ENCODE measurements around the gene CFAP74.
"Not testable (repeated sequence)": the region's sequence is repeated elsewhere in the genome, so short reads cannot be mapped to it uniquely, and the experiment has no call there.

CFAP74 gene

GRCh38 chr1:1893291-1893985 lies 110.1 kb downstream of the CFAP74 start:
- no peak for DNase-seq

- DNase-seq: no peak
Measured at GRCh38 chr1:1892763-1893120, 110.8 kb downstream of the CFAP74 start.

- no peak for DNase-seq
Measured at GRCh38 chr1:1892079-1892762, 111.4 kb downstream of the CFAP74 start.

DNA sequence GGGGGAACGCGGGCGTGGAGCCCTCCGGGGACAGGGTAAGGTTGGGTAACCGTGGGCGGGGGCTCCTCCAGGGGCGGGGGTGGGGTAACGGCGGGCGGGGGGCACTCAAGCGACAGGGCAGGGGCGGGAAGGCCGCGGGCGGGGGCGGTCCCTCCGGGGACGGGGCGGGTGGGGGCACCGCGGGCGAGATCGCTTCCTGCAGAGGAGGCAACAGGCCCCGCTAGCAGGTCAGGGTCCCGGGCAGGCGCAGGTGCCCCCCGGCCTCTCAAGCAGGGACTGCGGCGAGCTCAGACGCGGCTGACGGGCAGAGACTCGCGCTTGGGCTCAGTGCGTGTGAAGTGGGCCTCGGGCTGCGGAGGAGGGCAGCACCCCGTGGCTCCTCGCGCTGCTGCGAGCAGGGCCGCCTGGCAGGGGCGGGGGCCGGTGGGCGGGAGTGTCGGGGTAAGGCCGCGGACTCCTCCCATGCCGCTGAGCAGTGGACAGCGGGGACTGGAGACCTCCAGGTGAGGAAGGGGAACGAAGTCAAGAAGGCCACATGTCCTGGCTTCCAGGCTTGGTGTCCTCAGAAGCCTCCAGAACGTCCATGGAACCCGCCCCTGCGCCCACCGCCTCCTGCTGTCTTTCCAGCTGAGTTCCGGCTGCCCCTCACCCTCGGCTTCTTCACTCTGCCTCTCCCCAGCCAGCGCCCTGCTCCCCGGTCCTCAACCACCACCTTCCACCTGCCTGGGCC lies 112.1 kb downstream of the CFAP74 start:
- peak; percentile 45 for DNase-seq

- DNase-seq: peak; percentile 82
Measured at GRCh38 chr1:1890506-1891348, 112.9 kb downstream of the CFAP74 start, which contains the start of gene GNB1. Gene GNB1, minus strand, starts transcription at chr1:1891087. Its CDS starts 65,634 bp downstream, at chr1:1825453.

DNA sequence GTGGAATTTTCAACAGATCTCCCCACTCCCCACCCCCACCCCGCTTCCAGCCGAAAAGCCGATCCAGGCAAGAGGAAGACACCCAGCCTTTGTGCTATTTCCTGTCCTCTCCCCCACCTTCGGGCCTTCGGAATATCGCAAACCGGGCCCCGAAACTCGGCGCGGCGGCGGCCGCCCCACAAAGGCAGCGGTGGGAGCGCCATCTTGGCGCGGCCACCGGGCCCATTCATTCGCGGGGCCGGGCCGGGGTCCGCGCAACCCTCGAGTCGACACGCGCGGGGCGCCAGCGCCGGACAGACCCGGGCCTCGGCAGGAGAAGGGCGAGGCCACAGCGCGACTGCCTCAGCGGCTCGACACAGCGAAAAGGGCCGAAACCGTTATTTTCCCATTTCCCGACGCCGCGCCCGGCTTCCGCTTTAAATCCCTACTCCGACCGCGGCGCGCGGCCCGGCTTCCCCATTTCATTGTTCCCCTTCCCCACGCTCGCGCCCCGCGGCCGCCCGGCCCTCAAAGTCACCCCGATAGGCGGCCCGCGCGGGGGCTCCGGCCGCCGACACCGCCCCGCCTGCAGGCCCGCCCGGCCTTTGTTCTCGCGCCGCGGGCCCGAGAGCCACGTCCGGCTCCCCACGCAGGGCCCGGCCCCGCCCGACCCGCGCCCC lies 113.6 kb downstream of the CFAP74 start:
- no peak for DNase-seq

DNA sequence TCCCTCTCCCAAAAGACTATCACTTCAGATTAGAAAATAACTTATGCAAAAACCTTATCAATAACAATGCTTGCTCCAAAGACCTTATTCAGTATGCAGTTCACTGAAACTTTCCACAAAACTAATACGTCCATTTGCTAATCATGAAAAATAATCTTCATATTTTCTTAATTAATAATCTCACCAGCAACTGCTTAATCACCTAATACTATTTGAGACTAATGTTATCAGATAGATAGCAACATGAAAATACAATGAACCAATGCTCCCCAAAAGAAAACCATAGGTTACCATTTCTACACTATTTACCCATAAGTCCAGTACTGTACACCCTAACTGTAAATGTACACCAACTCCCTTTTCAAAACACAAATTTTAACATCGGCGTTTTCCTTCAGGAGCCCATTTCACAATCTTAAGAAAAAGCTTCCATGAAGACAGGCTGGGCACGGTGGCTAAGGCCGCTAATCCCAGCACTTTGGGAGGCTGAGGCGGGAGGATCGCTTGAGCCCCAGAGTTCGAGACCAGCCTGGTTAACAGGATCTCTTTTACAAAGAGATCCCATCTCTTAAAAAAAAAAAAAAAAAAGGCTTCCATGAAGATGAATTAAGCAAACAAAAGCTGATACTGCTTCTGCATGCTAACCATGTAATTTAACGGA lies 114.4 kb downstream of the CFAP74 start:
- DNase-seq: no peak

- not testable (repeated sequence) for DNase-seq
Measured at GRCh38 chr1:1883890-1884289, 119.7 kb downstream of the CFAP74 start.

DNA sequence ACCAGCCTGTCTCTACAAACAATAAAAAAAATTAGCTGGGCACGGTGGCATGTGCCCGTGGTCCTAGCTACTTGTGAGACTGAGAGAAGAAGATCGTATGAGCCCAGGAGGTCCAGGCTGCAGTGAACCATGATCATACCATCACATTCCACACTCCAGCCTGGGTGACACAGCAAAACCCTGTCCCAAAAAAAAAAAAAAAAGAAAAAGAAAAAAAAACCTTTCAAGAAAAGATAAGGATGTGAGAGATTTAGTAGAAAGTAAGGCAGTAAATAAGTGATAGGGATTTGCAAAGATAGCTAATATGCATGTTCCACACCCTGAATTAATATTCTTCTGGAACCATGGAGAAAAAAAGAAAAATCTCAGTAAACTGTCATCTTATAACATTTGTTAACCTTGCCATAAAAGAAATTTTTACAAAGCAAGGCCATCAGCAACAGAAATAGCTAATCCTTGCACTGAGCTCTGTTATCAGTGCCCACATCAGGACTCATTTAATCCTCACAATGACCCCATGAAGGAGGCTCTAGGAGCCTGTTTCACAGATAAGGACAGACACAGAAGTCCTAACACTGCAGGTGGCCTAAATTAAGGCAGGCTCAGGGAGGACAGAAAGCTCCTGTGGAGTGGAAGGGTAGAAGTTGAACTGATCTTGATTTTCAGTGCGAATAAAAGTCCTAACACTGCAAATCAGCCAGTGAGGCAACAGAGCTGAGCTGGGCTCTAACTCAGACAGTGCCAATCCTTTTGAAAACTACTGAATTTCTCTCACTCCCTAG lies 120.3 kb downstream of the CFAP74 start:
- DNase-seq: no peak

DNA sequence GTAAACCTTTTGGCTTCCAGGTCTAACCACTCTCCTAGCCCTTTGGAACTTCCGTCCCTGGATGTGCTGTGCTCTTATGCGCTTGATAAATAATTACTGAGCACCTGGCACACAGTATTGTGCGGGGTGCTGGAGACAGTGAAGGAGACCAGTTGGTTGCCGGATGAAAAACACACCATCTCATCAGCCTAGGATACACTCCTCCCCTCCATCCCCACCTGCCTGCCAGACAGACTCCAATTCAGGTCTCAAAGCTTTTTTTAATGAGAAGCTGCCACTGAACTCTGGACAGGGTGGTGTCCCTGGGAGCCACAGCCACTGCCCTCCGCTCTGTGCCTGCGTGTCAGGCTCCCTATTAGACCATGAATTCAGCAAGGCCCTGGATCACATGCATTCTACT lies 121.9 kb downstream of the CFAP74 start:
- DNase-seq: no peak

DNA sequence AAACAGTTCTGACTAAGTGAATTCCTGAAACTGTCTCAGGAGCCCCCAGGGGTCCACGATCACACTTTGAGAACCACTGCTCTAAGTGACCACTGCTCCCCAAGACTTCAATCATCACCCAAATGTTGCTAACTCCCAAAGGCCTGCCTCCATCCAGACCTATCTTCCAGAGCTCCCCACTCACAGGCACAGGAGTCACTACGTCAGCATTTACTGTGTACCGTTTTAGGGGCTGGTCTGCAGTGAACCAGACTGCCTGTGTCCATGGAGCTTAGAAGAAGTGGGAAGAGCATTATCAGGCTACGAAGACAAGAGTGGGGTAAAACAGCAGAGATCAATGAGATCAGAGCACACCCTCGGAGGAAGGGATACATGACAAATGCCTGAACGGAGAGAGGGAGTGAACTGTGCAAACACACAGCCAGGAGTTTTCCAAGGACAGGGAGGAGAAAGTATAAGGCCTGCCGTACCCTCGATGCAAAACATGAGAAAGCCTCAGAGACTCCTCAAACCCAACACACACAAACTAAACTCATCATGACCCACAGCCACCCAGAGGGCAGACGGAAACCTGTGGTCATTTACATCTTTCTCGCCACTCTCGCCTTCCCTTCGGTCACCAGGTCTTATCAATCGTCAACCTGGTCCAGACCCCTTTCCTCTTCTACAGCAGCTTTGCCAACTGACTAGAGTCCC lies 122.8 kb downstream of the CFAP74 start:
- no peak for DNase-seq

GRCh38 chr1:1879942-1880341 lies 123.6 kb downstream of the CFAP74 start:
- no peak for DNase-seq

DNA sequence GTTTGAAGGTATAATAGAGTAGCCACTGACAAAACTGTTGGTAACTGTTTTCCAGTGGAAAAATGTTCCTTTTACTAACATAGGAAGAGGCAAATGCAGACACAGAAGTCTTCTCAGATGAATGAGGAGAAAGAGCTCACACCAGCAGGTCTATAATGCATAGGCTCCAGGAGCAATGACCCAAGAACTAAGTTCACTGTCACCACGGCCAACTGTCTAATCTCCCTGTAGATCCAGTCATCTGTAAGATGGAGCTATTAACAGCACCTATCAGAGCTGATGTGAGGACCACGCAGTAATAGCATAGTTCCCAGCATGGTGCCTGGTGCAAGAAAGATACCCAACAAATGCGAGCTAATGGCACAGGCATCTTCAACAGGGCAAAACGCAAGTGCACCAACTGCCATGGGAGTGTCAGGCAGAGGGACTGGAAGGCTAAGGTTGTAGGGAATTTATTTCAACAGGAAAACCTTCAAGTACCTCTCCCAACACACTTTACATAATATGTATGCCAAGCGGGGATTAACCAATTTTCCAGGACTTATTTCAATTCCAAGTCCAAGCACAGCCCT lies 125.6 kb downstream of the CFAP74 start:
- DNase-seq: no peak

- no peak for DNase-seq
Measured at GRCh38 chr1:1876335-1876930, 127.2 kb downstream of the CFAP74 start.

DNA sequence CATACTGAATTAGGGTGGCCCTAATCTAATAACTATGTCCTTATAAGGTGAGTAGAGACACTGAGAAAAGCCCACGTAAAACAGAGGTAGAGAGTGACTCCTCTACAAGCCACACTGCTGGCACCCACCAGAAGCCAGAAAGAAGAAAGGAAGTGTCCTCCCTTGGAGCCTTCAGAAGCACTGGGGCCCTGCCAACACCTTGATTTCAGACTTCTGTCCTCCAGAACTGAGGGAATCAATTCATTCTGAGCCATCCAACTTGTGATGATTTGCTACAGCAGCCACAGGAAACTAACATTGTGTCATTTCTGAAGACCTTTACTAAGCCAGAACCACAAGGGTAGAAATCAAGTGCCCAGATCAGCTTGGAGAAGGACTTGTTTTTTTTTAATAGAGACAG lies 127.7 kb downstream of the CFAP74 start:
- no peak for DNase-seq

- no peak for DNase-seq
Measured at GRCh38 chr1:1874901-1875300, 128.7 kb downstream of the CFAP74 start.

DNA sequence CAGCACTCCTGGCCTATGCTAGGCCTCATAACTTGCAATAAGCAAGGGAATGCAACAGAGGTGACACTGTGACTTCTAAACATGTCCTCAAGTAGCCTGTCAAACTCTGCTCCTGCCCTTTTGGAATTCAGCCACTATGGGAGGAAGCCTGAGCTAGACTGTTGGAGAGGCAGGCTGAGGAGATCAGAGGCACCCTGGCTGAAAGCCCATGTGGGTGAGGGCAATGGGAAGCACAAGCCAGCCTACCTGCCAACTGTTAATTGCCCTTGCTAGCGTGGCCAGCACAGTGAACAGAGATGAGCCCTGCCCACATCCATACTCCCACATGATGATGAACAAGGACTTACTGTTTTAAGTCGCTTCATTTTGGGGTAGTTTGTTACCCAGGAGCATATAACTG lies 130.4 kb downstream of the CFAP74 start:
- DNase-seq: no peak

- no peak for DNase-seq
Measured at GRCh38 chr1:1872329-1872994, 131.1 kb downstream of the CFAP74 start.
